Right lobe of liver (tissue), 6 donors: ENCODE measurements around the gene GPSM3. TPM values are rescaled to one million over a fixed set of nuclear protein-coding genes. Genes with fewer than 3 reads are reported as not detected.

Source experiments
- ATAC-seq, 4 donors: fragments of 200-7000 bp; cut with Tn5 transposase; one replicate each; pipeline ENCODE4 v1.9.1; 2020; ENCODE audit warnings: mild to moderate bottlenecking in 4 of 4, moderate library complexity in 4 of 4
- DNase-seq, 3 donors: peaks; one replicate each; pipeline ENCODE4 v3.0.0-alpha.2; 2020
- H3K27ac ChIP-seq, 3 donors: fragments of 200-600 bp; one replicate each; pipeline ENCODE4 v1.8.0; 2022
- H3K27me3 ChIP-seq, 2 donors: fragments of 200-600 bp; one replicate each; pipeline ENCODE4 v1.8.0; 2022
- H3K36me3 ChIP-seq, 4 donors: fragments of 200-600 bp; sonication (generic) in 1 of 4; one replicate each; pipeline versions ENCODE4 v1.5.1 to v1.8.0; 2017 to 2022; ENCODE audit warnings: control low read depth in 1 of 4
- H3K4me1 ChIP-seq, 4 donors: fragments of 200-600 bp; sonication (generic) in 1 of 4; one replicate each; pipeline versions ENCODE4 v1.5.1 to v1.8.0; 2017 to 2022; ENCODE audit warnings: control low read depth in 1 of 4
- H3K4me3 ChIP-seq, 3 donors: fragments of 200-600 bp; one replicate each; pipeline ENCODE4 v1.8.0; 2022
- H3K9me3 ChIP-seq, 4 donors: fragments of 200-600 bp; sonication (generic) in 1 of 4; one replicate each; pipeline versions ENCODE4 v1.5.1 to v1.8.0; 2017 to 2022; ENCODE audit warnings: control low read depth in 1 of 4
- POLR2A ChIP-seq: fragments of 450-650 bp; IDR thresholded peaks from one replicate; pipeline ENCODE4 v1.6.1; 2017; ENCODE audit warnings: antibody characterized with exemption, mild to moderate bottlenecking
- WGBS: methylation state at CpG from one replicate; pipeline ENCODE4 v1.1.6; 2018; ENCODE audit warnings: low coverage, low lambda C conversion rate; ENCODE audit not compliant: insufficient coverage; ENCODE audit errors: missing lambda C conversion rate; 5-methylcytosine and 5-hydroxymethylcytosine counted together
- intact Hi-C, 2 donors: fragments of 100-400 bp; cut with DNase I; formaldehyde crosslinking; loops; one replicate each; pipeline versions ENCODE4 v1.11.2 to v1.14.1; 2022
- total RNA-seq, 6 experiments: library from RNA; depleted of rRNA in 2 of 6; stranded (reverse); fragments of >200 nt in 2 of 6; fragmentation: NEBNext Ultra II Directional in 3 of 6; extraction: Animal tissue kit (Norgen Biotek cat#: 25700) in 3 of 6; gene quantifications; one replicate each; pipeline versions ENCODE4 v1.1.0 to v1.2.4, GENCODE V29; 2016 to 2023
- TF ChIP-seq, protein P1 (sequence below), 4 donors: fragments of 200-600 bp in 3 of 4; fragments of 450-650 bp in 1 of 4; IDR thresholded peaks; one replicate each; pipeline versions ENCODE4 v1.5.1 to v1.8.0; 2016 to 2022; ENCODE audit warnings: antibody characterized with exemption in 4 of 4, mild to moderate bottlenecking in 2 of 4
- donor health status: DM: no; HTN: yes; CAD: no.
- donor health status: DM: no; HTN: no; CAD: no.
- donor health status: DM: no; HTN: no; CAD: no.
- donor health status: DM: no; HTN: yes; CAD: no.
- donor health status: DM: no; HTN: yes; CAD: no.

Gene GPSM3
- total RNA-seq, 6 experiments from 2014 or later: 3.7 to 9.2 (median 5.7) TPM

DNA sequence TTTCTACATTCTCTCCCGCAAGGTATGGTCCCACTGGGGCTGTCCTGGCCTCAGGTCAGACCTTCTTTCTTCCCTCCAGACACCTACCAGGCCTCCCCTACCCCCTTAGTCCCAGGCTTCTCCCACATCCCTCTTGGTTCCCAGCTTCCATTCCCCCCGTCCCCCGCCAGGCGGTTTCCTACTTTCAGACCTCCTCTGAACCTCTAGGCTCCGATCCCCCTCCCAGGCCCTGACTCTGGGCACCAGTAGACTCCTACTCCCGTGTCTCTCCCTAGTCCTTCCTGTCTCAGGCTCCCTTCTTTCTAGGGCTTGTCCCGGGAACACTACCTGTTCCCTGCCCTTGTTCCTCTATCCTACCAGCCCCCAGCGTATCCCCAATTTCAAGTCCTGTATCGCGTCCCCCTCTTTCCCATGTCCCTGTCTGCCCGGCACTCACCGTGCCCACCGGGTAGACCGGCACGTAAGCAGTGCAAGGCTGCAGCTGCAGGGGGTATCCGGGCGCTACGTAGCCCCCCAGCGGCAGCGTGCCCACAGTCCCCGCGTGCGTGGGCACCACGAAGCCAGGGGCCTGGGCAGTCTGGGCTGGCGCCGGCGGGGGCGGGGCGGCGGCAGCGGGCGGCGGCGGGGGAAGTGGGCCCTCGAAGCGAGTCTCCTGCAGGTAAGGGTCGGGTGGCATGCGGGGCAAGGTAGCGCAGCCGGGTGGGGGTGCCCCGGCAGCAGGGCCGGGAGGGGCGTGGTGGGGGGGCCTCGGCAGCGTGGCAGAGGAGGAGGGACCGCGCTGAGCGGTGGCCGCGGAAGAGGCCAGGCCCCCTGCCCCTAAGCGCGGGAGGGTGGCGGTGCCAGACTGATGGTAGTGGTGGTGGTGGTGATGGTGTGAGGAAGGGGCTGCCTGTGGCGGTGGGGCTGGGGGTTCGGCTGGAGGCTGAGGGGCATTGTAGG lies 42.2 kb downstream of the GPSM3 start:
- peaks cover 0 to 7% (median 0%) of the 10 kb centered on the region in 4 donors for H3K4me1 ChIP-seq
- WGBS: 47% methylated on average over 34 of the region's 55 CpGs
- ATAC-seq (no peak), DNase-seq (no peak)
- peaks cover 0 to 6% of the 10 kb centered on the region in 2 donors for H3K27me3 ChIP-seq
- H3K36me3 ChIP-seq: no peaks in the 10 kb centered on the region
- no peak overlapping the region for H3K4me3 ChIP-seq
- H3K27ac ChIP-seq: no peak overlapping the region
- intact Hi-C loops: loop anchor here in 1 of 2 donors (5.0 kb wide), 1 partner anchor 33 kb away; no protein-coding TSS in a partner anchor
- no peaks in the 10 kb centered on the region for H3K9me3 ChIP-seq
- TF ChIP-seq, protein P1, sequence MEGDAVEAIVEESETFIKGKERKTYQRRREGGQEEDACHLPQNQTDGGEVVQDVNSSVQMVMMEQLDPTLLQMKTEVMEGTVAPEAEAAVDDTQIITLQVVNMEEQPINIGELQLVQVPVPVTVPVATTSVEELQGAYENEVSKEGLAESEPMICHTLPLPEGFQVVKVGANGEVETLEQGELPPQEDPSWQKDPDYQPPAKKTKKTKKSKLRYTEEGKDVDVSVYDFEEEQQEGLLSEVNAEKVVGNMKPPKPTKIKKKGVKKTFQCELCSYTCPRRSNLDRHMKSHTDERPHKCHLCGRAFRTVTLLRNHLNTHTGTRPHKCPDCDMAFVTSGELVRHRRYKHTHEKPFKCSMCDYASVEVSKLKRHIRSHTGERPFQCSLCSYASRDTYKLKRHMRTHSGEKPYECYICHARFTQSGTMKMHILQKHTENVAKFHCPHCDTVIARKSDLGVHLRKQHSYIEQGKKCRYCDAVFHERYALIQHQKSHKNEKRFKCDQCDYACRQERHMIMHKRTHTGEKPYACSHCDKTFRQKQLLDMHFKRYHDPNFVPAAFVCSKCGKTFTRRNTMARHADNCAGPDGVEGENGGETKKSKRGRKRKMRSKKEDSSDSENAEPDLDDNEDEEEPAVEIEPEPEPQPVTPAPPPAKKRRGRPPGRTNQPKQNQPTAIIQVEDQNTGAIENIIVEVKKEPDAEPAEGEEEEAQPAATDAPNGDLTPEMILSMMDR (IDR thresholded peaks at IDR 0.05): no peak
- no peak for TF ChIP-seq POLR2A

DNA sequence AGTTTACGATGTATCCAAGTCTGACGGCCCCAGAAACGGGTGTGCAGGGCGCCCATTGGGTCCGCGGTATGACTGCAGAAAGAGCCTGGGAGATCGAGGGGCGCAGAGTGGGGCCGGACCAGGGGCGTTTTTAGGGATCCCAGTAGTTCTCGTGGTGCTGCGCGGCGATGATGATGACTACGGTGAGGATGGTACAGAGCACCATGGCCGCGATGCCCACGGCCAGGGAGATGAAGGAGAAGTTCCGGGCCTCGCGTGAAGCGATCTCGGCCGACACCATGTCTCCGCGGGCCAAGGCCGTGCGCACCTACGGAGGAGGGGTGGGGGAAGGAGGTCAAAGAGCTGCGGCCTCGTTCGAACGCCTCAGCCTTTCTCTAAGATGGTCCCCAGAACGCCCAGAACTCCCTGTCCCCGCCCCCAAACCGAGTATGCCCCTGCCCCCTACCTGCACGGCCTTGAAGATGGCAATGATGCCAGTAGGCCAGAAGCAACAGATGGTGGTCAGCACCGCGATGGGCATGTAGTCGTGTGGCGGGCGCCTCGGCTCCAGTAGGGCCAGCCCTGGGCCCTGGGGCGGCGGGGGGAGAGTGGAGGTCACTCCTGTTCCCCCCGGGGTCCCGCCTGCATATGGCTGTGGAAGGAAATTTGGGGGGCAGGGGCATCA lies 43.2 kb downstream of the GPSM3 start:
- no peak overlapping the region for H3K27ac ChIP-seq
- ATAC-seq (no peak), DNase-seq (no peak)
- H3K27me3 ChIP-seq: peaks cover 0 to 6% of the 10 kb centered on the region in 2 donors
- peak overlapping the region in 1 of 3 donors; percentile 10 for H3K4me3 ChIP-seq
- no peaks in the 10 kb centered on the region for H3K36me3 ChIP-seq
- intact Hi-C loops: no loop called here
- no peaks in the 10 kb centered on the region for H3K9me3 ChIP-seq
- no peaks in the 10 kb centered on the region for H3K4me1 ChIP-seq
- TF ChIP-seq, protein P1 (IDR thresholded peaks at IDR 0.05): peak in 1 of 4 donors; percentile 3
- TF ChIP-seq POLR2A: no peak
- 19% methylated on average over 18 of the region's 47 CpGs for WGBS

DNA sequence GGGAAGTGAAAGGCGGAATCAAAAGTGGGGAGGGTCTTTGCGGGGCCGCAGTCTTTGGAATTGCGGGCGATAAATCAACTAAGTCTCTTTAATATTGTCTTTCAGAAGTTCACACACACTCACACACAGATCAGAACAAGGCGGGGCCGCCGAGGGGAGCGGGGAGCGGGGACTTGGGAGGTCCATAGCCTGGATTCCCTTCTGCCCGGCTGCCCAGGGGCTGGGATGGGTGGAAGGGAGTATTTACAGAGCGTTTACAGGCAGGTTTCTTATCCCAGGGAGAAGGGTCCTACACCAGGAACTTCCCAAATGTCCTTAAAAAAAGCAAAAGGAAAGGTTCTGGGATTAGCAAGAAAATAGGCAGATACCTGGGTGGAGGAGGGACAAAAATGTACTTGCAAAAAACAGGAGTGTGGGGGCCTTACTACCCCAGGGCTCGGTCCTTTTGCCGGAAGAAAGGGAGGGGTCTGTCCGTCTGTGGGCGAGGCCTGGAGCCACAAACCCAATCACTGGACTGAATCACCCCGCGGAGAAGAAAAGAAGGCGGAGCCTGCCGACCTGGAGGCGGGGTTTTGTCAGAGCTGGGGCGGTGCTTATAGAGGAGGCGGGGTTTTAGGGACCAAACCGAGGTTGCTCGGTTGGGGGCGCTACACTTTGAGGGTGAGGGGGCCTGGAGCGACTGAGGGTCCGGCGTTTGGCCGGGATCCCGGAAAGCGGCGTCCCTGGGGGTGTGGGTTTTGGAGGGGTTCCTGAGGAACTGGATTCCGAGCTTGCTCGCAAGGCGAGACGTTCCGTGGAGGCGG lies 44.0 kb downstream of the GPSM3 start:
- Histone ChIP-seq H3K9me3 (no peaks in the 10 kb centered on the region), H3K36me3 (no peaks in the 10 kb centered on the region), H3K27ac (no peak overlapping the region), H3K27me3 (peaks cover 0 to 6% of the 10 kb centered on the region in 2 donors), H3K4me3 (peak overlapping the region; percentile 3 to 16 (median 14)), H3K4me1 (no peaks in the 10 kb centered on the region)
- DNase-seq (peak; percentile 66 to 73 (median 68)), ATAC-seq (peak; percentile 73 to 82 (median 80))
- TF ChIP-seq POLR2A: no peak
- TF ChIP-seq, protein P1 (IDR thresholded peaks at IDR 0.05): peak in 3 of 4 donors; percentile 3 to 13 (median 13)
- 26% methylated on average over 26 of the region's 39 CpGs for WGBS
- intact Hi-C loops: no loop called here

DNA sequence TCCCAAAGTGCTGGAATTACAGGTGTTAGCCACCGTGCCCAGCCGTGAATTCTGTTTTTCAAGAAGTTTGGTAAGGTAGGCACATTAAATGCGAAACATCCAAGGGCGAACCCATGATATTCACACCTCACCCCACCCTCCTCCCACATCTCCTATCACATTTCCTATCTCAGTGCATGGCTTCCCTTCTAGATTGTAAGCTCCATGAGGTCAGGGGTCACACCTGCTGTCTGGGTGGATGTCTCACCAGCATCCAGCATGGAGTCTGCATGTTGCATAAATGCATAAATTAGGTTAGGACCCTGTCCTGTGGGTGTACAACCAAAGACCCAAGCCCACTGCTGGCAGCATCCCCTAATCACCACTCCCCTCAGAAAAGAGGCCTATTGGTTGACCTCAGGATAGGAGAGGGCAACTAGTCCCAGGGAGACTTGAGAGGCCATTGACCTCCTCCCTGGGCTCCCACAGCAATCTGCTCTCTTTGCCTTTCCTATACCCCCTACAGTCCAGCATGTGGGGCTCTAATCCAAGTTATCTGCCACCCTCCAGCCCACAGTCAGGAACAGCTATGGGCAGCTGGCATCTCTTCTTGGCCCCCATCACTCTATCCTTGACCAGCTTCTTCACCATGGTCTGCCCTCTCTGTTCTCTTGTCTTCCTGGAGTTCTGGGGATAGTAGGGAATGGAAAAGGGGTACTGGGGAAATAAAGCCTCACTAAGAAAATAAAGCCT lies 44.9 kb downstream of the GPSM3 start:
- WGBS: 71% methylated on average over 4 of the region's 4 CpGs
- no peak overlapping the region for H3K27ac ChIP-seq
- ATAC-seq (no peak), DNase-seq (no peak)
- TF ChIP-seq POLR2A: no peak
- TF ChIP-seq, protein P1 (IDR thresholded peaks at IDR 0.05): no peak
- no peaks in the 10 kb centered on the region for H3K9me3 ChIP-seq
- intact Hi-C loops: no loop called here
- H3K4me1 ChIP-seq: no peaks in the 10 kb centered on the region
- H3K27me3 ChIP-seq: peaks cover 0 to 6% of the 10 kb centered on the region in 2 donors
- H3K4me3 ChIP-seq: no peak overlapping the region
- H3K36me3 ChIP-seq: no peaks in the 10 kb centered on the region
